Caki2 (cell line): ENCODE data around the gene DNPH1. TPM values are rescaled to one million over a fixed set of nuclear protein-coding genes. Genes with fewer than 3 reads are reported as not detected.

Experiments
- DNase-seq: peaks from one replicate; pipeline ENCODE4 v3.0.0-alpha.2; 2015; ENCODE audit warnings: low read depth
- in situ Hi-C: cut with HindIII; loops from 2 replicates; pipeline ENCODE4 v1.10.0; 2016; ENCODE audit warnings: low sequenced_read_pairs, low pct_unique_long_range_greater_than_20kb, mixed read lengths
- total RNA-seq: library from RNA; depleted of rRNA; stranded (reverse); fragments of >200 nt; shearing (Covaris generic); gene quantifications from 2 replicates; pipeline ENCODE4 v1.2.3, GENCODE V29; 2014; ENCODE audit warnings: low replicate concordance; rRNA removed

DNPH1 gene
- total RNA-seq, 1 experiment from 2014 or later, result 194 TPM

GRCh38 chr6:43176423-43176786 is 52.9 kb downstream of the DNPH1 start:
- no peak for DNase-seq
- in situ Hi-C loops, result no loop called here

GRCh38 chr6:43175676-43176422 is 53.4 kb downstream of the DNPH1 start:
- no peak for DNase-seq
- in situ Hi-C loops, result no loop called here

Other genes with a start within 250 kb of the DNPH1 start
- gene PPP2R5D, start 244.9 kb downstream of the DNPH1 start, total RNA-seq, result 41.1 and 50.7 TPM in 2 replicates
- 192 and 200 TPM in 2 replicates for gene MEA1, start 215.5 kb downstream of the DNPH1 start, total RNA-seq
- gene KLHDC3, start 215.2 kb downstream of the DNPH1 start, total RNA-seq, result 140 and 145 TPM in 2 replicates
- 79.1 and 98.6 TPM in 2 replicates for gene RRP36, start 207.9 kb downstream of the DNPH1 start, total RNA-seq
- gene CUL7, start 175.6 kb downstream of the DNPH1 start, total RNA-seq, result 39.2 TPM in 2 replicates
- gene MRPL2, start 170.0 kb downstream of the DNPH1 start, total RNA-seq, result 47.5 and 50.5 TPM in 2 replicates
- 49.3 and 61.6 TPM in 2 replicates for gene KLC4, start 169.8 kb downstream of the DNPH1 start, total RNA-seq
- gene PTK7, start 153.2 kb downstream of the DNPH1 start, total RNA-seq, result 45.4 and 69.5 TPM in 2 replicates
- 16.4 and 26.1 TPM in 2 replicates for gene SRF, start 58.2 kb downstream of the DNPH1 start, total RNA-seq
- 10.6 and 15.7 TPM in 2 replicates for gene CUL9, start 47.3 kb downstream of the DNPH1 start, total RNA-seq
- not detected in 2 replicates for gene TTBK1, start 14.0 kb upstream of the DNPH1 start, total RNA-seq
- gene SLC22A7, start 68.8 kb upstream of the DNPH1 start, total RNA-seq, result not detected in 2 replicates
- gene CRIP3, start 79.3 kb upstream of the DNPH1 start, total RNA-seq, result not detected in 2 replicates
- gene ZNF318, start 140.2 kb upstream of the DNPH1 start, total RNA-seq, result 1.6 and 4.3 TPM in 2 replicates
- 4.0 and 4.5 TPM in 2 replicates for gene ABCC10, start 198.1 kb upstream of the DNPH1 start, total RNA-seq
- 0.07 TPM in 1 of 2 replicates, not detected in the other for gene DLK2, start 226.1 kb upstream of the DNPH1 start, total RNA-seq
- gene TJAP1, start 248.1 kb upstream of the DNPH1 start, total RNA-seq, result 20.2 and 22.7 TPM in 2 replicates